Activated CD4-positive, alpha-beta T cell treated with anti-CD3 and anti-CD28 coated beads, Interleukin-2, amount 50 U/mL, for 16 hours (primary cell): ENCODE data around the gene KCTD19.

Experiments used
- DNase-seq: peaks from one replicate; pipeline ENCODE4 v3.0.0-alpha.2; 2020

Gene KCTD19

GRCh38 chr16:67312719-67313118, 13.8 kb downstream of the KCTD19 start:
- DNase-seq = no peak

GRCh38 chr16:67311607-67312488, 14.7 kb downstream of the KCTD19 start:
- peak; percentile 99 for DNase-seq

- no peak for DNase-seq
Measured at GRCh38 chr16:67310561-67310960, 16.0 kb downstream of the KCTD19 start.

GRCh38 chr16:67305216-67306071, 21.1 kb downstream of the KCTD19 start:
- no peak for DNase-seq

- no peak for DNase-seq
Measured at GRCh38 chr16:67304020-67304419, 22.5 kb downstream of the KCTD19 start.

- DNase-seq = no peak
Measured at GRCh38 chr16:67302970-67303369, 23.6 kb downstream of the KCTD19 start.

GRCh38 chr16:67302076-67302475, 24.5 kb downstream of the KCTD19 start:
- no peak for DNase-seq

GRCh38 chr16:67301080-67301782, 25.3 kb downstream of the KCTD19 start:
- no peak for DNase-seq

- DNase-seq = no peak
Measured at GRCh38 chr16:67299269-67299668, 27.3 kb downstream of the KCTD19 start.

GRCh38 chr16:67298277-67298676, 28.3 kb downstream of the KCTD19 start:
- DNase-seq = no peak

- no peak for DNase-seq
Measured at GRCh38 chr16:67296420-67296819, 30.1 kb downstream of the KCTD19 start.

- no peak for DNase-seq
Measured at GRCh38 chr16:67294938-67295361, 31.6 kb downstream of the KCTD19 start.

GRCh38 chr16:67294171-67294757, 32.3 kb downstream of the KCTD19 start:
- DNase-seq = no peak

- DNase-seq = no peak
Measured at GRCh38 chr16:67291461-67291860, 35.1 kb downstream of the KCTD19 start.

- DNase-seq = no peak
Measured at GRCh38 chr16:67287960-67288359, 38.6 kb downstream of the KCTD19 start.

GRCh38 chr16:67286441-67287235, 39.9 kb downstream of the KCTD19 start:
- DNase-seq = no peak

- no peak for DNase-seq
Measured at GRCh38 chr16:67284699-67285646, 41.6 kb downstream of the KCTD19 start.

- no peak for DNase-seq
Measured at GRCh38 chr16:67283826-67284555, 42.5 kb downstream of the KCTD19 start.

GRCh38 chr16:67283039-67283825, 43.3 kb downstream of the KCTD19 start:
- no peak for DNase-seq
